Upper lobe of right lung (tissue), 1 donor: ENCODE results near the gene GCGR. TPM values are rescaled to one million over a fixed set of nuclear protein-coding genes. Genes with fewer than 3 reads are reported as not detected.

ENCODE experiments used
- ATAC-seq: fragments of 200-7000 bp; cut with Tn5 transposase; one replicate; pipeline ENCODE4 v1.9.1; 2020; ENCODE audit warnings: mild to moderate bottlenecking, moderate library complexity
- DNase-seq: peaks from one replicate; pipeline ENCODE4 v3.0.0-alpha.2; 2020
- H3K27ac ChIP-seq: fragments of 200-600 bp; one replicate; pipeline ENCODE4 v1.8.0; 2022
- H3K27me3 ChIP-seq: fragments of 200-600 bp; one replicate; pipeline ENCODE4 v1.8.0; 2022; ENCODE audit warnings: mild to moderate bottlenecking
- H3K36me3 ChIP-seq: fragments of 200-600 bp; one replicate; pipeline ENCODE4 v1.8.0; 2022
- H3K4me1 ChIP-seq: fragments of 200-600 bp; one replicate; pipeline ENCODE4 v1.8.0; 2022
- H3K4me3 ChIP-seq: fragments of 200-600 bp; one replicate; pipeline ENCODE4 v1.8.0; 2022; ENCODE audit warnings: mild to moderate bottlenecking
- H3K9me3 ChIP-seq: fragments of 200-600 bp; one replicate; pipeline ENCODE4 v1.8.0; 2022
- CTCF ChIP-seq: fragments of 200-600 bp; IDR thresholded peaks from one replicate; pipeline ENCODE4 v1.8.0; 2022; ENCODE audit warnings: antibody characterized with exemption
- intact Hi-C: fragments of 100-400 bp; cut with DNase I; formaldehyde crosslinking; loops from one replicate; pipeline ENCODE4 v1.11.0; 2022
- total RNA-seq: library from RNA; stranded (reverse); fragmentation: NEBNext Ultra II Directional; extraction: Animal tissue kit (Norgen Biotek cat#: 25700); gene quantifications from one replicate; pipeline ENCODE4 v1.2.1, GENCODE V29; 2021
- donor health status: DM: no; HTN: yes; CAD: no; lungs with severe emphysema.

Gene GCGR
- total RNA-seq, 1 donor from 2014 or later, result not detected

GRCh38 chr17:81831957-81832607 lies 28.1 kb downstream of the GCGR start:
- TF ChIP-seq CTCF, result no peak
- ATAC-seq (peak; percentile 54), DNase-seq (peak; percentile 78)
- Histone ChIP-seq H3K4me3 (peak overlapping the region; percentile 92), H3K27ac (peak overlapping the region; percentile 87), H3K4me1 (peaks cover 22% of the 10 kb centered on the region), H3K9me3 (no peaks in the 10 kb centered on the region), H3K27me3 (no peaks in the 10 kb centered on the region), H3K36me3 (no peaks in the 10 kb centered on the region)
- intact Hi-C loops, result no loop called here

- intact Hi-C loops, result no loop called here
- ATAC-seq (peak; percentile 38), DNase-seq (peak; percentile 81)
- Histone ChIP-seq H3K9me3 (no peaks in the 10 kb centered on the region), H3K4me3 (peak overlapping the region; percentile 92), H3K36me3 (no peaks in the 10 kb centered on the region), H3K4me1 (peaks cover 22% of the 10 kb centered on the region), H3K27ac (peak overlapping the region; percentile 87), H3K27me3 (no peaks in the 10 kb centered on the region)
- no peak for TF ChIP-seq CTCF
Measured at GRCh38 chr17:81832608-81833159, 28.7 kb downstream of the GCGR start.

GRCh38 chr17:81833160-81833920 lies 29.4 kb downstream of the GCGR start, which contains the start of gene MCRIP1:
TSS of gene MCRIP1 (minus strand) at chr17:81833291. CDS start at chr17:81824506, 8,785 bp downstream.
- TF ChIP-seq CTCF, result no peak
- H3K9me3 ChIP-seq, result no peaks in the 10 kb centered on the region
- peak within 1 kb of the TSS; percentile 92 for H3K4me3 ChIP-seq
- H3K27ac ChIP-seq, result peak within 1 kb of the TSS; percentile 92
- H3K27me3 ChIP-seq, result no peaks in the 10 kb centered on the region
- ATAC-seq (peak; percentile 88), DNase-seq (peak; percentile 99)
- H3K4me1 ChIP-seq, result peaks cover 22% of the 10 kb centered on the region
- intact Hi-C loops, result no loop called here
- H3K36me3 ChIP-seq, result no peaks in the 10 kb centered on the region

- intact Hi-C loops, result no loop called here
- ATAC-seq (no peak), DNase-seq (no peak)
- TF ChIP-seq CTCF, result no peak
- H3K27ac ChIP-seq, result peak overlapping the region; percentile 92
- H3K36me3 ChIP-seq, result no peaks in the 10 kb centered on the region
- H3K9me3 ChIP-seq, result no peaks in the 10 kb centered on the region
- peak overlapping the region; percentile 78 for H3K4me3 ChIP-seq
- H3K27me3 ChIP-seq, result no peaks in the 10 kb centered on the region
- peaks cover 22% of the 10 kb centered on the region for H3K4me1 ChIP-seq
Measured at GRCh38 chr17:81833921-81834830, 30.2 kb downstream of the GCGR start.

- DNase-seq (no peak), ATAC-seq (no peak)
- Histone ChIP-seq H3K36me3 (no peaks in the 10 kb centered on the region), H3K27me3 (no peaks in the 10 kb centered on the region), H3K27ac (peak within 1 kb of the TSS; percentile 92), H3K4me1 (peaks cover 22% of the 10 kb centered on the region), H3K4me3 (peak within 1 kb of the TSS; percentile 78), H3K9me3 (no peaks in the 10 kb centered on the region)
- no peak for TF ChIP-seq CTCF
- intact Hi-C loops, result no loop called here
Measured at GRCh38 chr17:81834831-81835267, 30.9 kb downstream of the GCGR start, which contains the start of gene PPP1R27. TSS of gene PPP1R27 (minus strand) at chr17:81835050. CDS start at chr17:81834953, 97 bp downstream.
